RCC 7860 (cell line): ENCODE results near the gene TMEM143.
A peak's percentile ranks its signal among the peaks of the same experiment; 100 is the strongest.
"Not testable (repeated sequence)": the region's sequence is repeated elsewhere in the genome, so short reads cannot be mapped to it uniquely, and the experiment has no call there.

Source experiments
- DNase-seq: peaks from one replicate; pipeline ENCODE4 v3.0.0-alpha.2; 2015; ENCODE audit warnings: low spot score
- FAIRE-seq: peaks from 2 replicates; lab custom pipeline; 2012; peaks lifted over from hg19 to GRCh38; lab: Jason Lieb, UNC

Gene TMEM143

GRCh38 chr19:48301886-48302599 lies 61.7 kb downstream of the TMEM143 start:
- FAIRE-seq: no peak
- no peak for DNase-seq

DNA sequence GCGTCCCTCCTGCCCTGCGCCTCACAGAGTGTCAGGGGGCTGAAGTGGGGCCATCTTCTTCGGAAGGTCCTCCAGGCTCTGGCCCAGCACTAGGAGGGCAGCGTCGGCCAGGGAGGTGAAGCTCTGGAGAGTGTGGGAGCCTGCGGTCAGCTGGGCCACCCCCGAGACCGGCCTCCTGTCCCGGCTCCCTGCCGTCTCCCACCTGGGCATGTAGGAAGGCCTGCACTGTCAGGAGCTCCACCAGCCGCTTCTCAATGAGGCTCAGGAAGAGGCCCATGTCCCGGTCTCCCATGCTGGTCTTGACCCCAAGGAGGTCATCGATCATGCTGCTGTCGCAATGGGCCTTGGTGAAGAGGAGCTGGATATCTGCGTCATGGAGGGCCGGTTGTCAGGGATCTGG lies 65.8 kb downstream of the TMEM143 start:
- no peak for FAIRE-seq

DNA sequence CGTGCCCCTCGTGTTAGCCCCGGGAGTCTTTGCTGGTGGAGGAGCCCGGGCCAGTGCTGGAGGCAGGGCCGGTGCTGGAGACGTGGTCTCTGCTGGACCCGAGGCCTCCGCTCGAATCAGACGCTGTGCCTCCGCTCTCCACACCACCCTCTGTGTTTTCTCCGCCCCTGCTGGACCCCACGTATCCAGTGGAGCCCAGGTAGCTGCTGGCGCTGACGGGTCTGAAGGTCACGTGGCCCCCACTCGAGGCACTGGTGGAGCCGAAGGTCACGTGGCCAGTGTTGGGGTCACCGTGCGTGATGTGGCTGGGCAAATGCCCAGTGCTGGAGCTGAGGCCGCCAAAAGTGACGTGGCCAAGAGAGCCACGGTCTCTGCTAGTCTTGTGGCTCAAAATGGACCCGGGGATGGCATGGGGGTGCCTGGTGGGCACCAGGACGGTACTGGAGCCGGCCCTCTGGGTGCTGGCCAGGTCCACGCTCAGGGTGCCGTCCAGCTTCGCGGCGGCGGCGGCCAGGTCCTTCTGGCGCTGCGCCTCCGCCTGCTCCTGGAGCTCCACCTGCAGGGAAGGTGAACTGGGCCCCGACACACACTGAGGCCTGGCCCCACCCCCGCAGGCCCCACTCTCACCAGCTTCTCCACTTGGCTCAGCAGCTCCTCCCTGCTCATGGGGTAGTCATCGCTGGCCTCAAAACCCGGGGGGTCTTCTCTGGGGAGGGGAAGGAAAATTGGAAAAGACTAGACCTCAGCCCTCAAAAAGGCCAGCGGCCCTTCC lies 66.6 kb downstream of the TMEM143 start:
- FAIRE-seq: no peak
- no peak for DNase-seq

More for the DNA sequence above, 65.8 kb downstream of the TMEM143 start:
- no peak for DNase-seq

DNA sequence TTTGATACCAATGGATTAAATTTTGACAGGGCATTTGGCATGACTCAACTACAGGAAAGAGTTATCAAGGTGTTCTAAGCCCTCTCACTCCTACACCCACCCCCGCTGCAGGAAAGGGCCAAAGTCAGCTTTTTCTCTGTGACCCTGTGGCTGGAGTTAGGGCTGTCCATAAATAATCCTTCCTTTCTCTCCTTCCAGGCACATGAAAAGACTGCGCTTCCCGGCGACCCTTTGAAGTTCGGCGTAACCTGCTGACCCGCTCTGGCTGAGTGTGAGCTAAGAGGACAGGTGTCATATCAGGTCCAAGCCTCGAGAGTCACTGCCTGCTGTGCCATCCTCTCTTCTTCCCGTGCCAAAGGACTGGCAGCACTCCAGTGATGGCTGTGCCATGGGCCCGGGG lies 68.3 kb downstream of the TMEM143 start:
- DNase-seq (no peak), FAIRE-seq (no peak)

DNA sequence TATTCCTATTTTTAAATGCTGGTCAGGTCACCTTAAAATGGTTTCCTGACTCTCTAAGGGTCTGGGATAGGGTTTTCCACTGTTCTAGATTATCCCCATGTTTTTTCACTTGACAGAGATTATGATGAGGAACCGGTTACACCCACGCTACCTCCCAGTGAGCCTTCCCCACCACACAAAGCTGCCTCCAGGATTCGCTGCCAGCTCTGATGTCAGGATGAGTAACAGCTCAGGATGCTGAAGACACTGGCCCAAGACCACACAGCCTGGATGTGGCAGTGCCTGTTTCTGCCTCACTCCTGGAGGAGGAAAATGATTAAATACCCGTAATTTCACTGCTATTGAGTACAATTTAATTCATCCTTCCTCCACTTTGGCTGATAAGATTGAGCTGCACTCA lies 70.9 kb downstream of the TMEM143 start:
- DNase-seq: peak; percentile 64
- FAIRE-seq: peak; percentile 71

DNA sequence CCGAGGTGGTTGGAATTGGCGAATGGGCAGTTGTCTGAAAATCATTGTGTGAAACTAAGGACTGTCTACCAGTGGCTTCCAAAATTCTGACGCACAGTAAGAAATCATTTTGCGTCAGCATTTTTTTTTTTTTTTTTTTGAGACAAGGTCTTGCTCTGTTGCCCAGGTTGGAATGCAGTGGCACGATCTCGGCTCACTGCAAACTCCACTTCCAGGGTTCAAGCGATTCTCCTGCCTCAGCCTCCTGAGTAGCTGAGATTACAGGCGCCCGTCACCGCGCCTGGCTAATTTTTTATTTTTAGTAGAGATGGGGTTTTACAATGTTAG lies 72.3 kb downstream of the TMEM143 start:
- not testable (repeated sequence) for FAIRE-seq, DNase-seq

GRCh38 chr19:48290771-48291488 lies 72.8 kb downstream of the TMEM143 start:
- DNase-seq (peak; percentile 38), FAIRE-seq (no peak)

DNA sequence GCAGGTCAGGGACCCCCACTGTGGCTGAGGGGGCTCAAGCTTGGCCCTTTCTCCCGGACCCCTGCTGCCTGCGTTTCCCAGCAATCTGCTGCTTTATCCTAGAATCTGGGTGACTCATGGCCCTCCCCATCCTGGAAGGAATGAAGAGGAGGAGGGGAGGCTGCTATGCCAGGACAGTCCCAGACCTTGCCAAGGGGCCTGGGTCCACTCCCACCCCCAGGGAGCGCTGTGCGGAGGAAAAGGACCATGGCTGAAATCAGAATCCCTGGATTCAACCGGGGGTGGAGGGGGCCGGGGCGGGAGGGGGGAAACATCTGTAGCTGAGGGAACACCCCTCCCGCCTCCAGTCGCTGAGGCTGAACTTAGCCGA lies 73.4 kb downstream of the TMEM143 start:
- DNase-seq: peak; percentile 11

GRCh38 chr19:48287748-48288147 lies 76.0 kb downstream of the TMEM143 start:
- FAIRE-seq (no peak), DNase-seq (no peak)

More for the DNA sequence above, 73.4 kb downstream of the TMEM143 start:
- no peak for FAIRE-seq

DNA sequence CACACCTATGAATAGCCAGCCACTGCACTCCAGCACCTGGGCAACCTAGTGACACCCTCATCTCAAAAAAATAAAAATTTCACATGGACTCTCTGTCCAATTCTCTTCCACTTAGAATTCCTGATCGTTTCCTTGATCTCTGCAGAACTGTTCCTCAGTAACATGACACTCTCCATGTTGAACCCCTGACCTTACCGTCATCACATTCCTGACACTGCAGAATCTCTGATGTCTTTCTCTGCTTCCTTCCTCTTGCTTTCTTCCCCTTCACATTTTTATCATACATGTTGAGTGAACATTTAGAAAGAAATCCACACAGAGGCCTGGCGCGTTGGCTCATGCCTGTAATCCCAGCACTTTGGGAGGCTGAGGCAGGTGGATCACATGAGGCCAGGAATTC lies 78.8 kb downstream of the TMEM143 start:
- DNase-seq: no peak
- no peak for FAIRE-seq

- FAIRE-seq (no peak), DNase-seq (no peak)
These were observed 79.8 kb downstream of the TMEM143 start for GRCh38 chr19:48283908-48284307.
